Stimulated activated CD4-positive, alpha-beta T cell treated with anti-CD3 and anti-CD28 coated beads, Interleukin-4, amount 100 ng/mL, for 24 hours (primary cell): ENCODE results near the gene CHCHD1.
A peak's percentile ranks its signal among the peaks of the same experiment; 100 is the strongest.
"Not testable (repeated sequence)": the region's sequence is repeated elsewhere in the genome, so short reads cannot be mapped to it uniquely, and the experiment has no call there.

ENCODE experiments used
- DNase-seq: peaks from one replicate; pipeline ENCODE4 v3.0.0-alpha.2; 2020

Gene CHCHD1

GRCh38 chr10:73795491-73795890 lies 13.6 kb downstream of the CHCHD1 start:
- DNase-seq, result not testable (repeated sequence)

GRCh38 chr10:73796035-73796434 lies 14.2 kb downstream of the CHCHD1 start:
- DNase-seq, result not testable (repeated sequence)

- DNase-seq, result no peak
These were observed 14.9 kb downstream of the CHCHD1 start for GRCh38 chr10:73796766-73797165.

- no peak for DNase-seq
These were observed 15.6 kb downstream of the CHCHD1 start for GRCh38 chr10:73797324-73798025.

GRCh38 chr10:73798087-73798486 lies 16.2 kb downstream of the CHCHD1 start:
- no peak for DNase-seq

GRCh38 chr10:73798927-73799560 lies 17.2 kb downstream of the CHCHD1 start:
- no peak for DNase-seq

GRCh38 chr10:73799899-73800559 lies 18.2 kb downstream of the CHCHD1 start:
- no peak for DNase-seq

GRCh38 chr10:73800560-73801252 lies 18.9 kb downstream of the CHCHD1 start:
- DNase-seq, result no peak

GRCh38 chr10:73801253-73801590 lies 19.4 kb downstream of the CHCHD1 start:
- no peak for DNase-seq

- DNase-seq, result no peak
These were observed 20.6 kb downstream of the CHCHD1 start for GRCh38 chr10:73802276-73802991.

GRCh38 chr10:73803680-73804286 lies 21.9 kb downstream of the CHCHD1 start:
- DNase-seq, result no peak

- DNase-seq, result no peak
These were observed 24.5 kb downstream of the CHCHD1 start for GRCh38 chr10:73806176-73806950.

GRCh38 chr10:73807471-73807870 lies 25.6 kb downstream of the CHCHD1 start:
- no peak for DNase-seq

GRCh38 chr10:73808021-73808815 lies 26.4 kb downstream of the CHCHD1 start:
- DNase-seq, result no peak

- DNase-seq, result no peak
These were observed 27.4 kb downstream of the CHCHD1 start for GRCh38 chr10:73809061-73809818.

GRCh38 chr10:73810358-73810734 lies 28.5 kb downstream of the CHCHD1 start:
- DNase-seq, result no peak

GRCh38 chr10:73810735-73811465 lies 29.1 kb downstream of the CHCHD1 start:
- peak; percentile 52 for DNase-seq

GRCh38 chr10:73812657-73813056 lies 30.8 kb downstream of the CHCHD1 start:
- DNase-seq, result no peak

- no peak for DNase-seq
These were observed 31.5 kb downstream of the CHCHD1 start for GRCh38 chr10:73813333-73813732.
